ENCODE measurements around the gene TOR1AIP1. TPM values are rescaled to one million over a fixed set of nuclear protein-coding genes. Genes with fewer than 3 reads are reported as not detected.
A peak's percentile ranks its signal among the peaks of the same experiment; 100 is the strongest.

Gene TOR1AIP1
- total and polyA plus RNA-seq, 2 experiments from 2014 or later, result 59.1 to 64.6 TPM

DNA sequence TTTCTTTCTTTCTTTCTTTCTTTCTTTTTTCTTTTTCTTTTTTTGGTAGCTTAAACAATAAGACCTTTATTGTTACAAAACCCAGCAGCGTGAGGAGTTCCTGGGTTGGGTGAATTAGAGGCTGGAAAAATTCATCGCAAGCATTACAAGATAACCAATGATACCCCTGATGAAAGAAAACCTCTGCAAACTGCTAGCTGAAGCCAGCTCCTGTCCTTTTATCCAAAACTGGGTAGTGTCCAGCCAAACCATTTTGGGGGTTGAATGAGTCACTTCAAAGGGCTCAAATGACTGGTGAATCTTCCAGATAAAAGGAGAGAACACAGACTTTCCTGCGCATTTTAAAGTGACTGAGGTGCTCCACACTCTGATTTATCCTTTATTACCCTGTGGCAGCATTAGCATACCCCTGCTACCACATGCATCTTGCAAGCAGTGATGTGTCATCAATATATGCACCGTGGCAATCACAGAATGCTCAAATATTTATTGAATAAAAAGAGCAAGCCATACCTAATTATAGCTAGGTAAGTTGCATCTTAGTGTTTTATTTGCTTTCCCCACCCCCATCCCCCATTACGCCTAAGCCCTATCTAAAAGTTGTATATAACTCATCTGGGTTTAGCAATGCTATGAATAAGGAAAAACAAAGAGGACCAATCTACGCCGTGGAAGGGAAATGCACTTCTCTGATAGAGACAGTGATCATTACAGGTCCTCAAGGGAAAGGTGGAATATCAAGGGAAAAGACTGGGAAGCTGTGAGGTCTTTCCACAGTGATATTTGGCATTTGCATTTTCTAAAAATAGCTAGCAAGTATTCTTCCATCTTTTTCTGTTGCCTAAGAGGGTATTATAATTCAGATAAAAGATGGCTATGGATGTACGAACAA, 40.1 kb downstream of the TOR1AIP1 start:
- Histone ChIP-seq H3K4me1 (ENCODE audit: insufficient read depth) (peaks cover 16% of the 10 kb centered on the region), H3K9me3 (ENCODE audit: low read depth) (no peaks in the 10 kb centered on the region), H2AFZ (no peak overlapping the region), H3K27me3 (replicated peaks; ENCODE audit: insufficient read depth) (no peaks in the 10 kb centered on the region), H3K79me2 (ENCODE audit: insufficient read depth) (no peaks in the 10 kb centered on the region), H3K36me3 (ENCODE audit: low read depth) (peaks cover 29% of the 10 kb centered on the region), H4K20me1 (ENCODE audit: insufficient read depth) (no peaks in the 10 kb centered on the region), H3K27ac (no peak overlapping the region), H3F3A (ENCODE audit: insufficient read depth) (peaks cover 29% of the 10 kb centered on the region), H3K9me2 (ENCODE audit: insufficient read depth) (no peaks in the 10 kb centered on the region), H3K9ac (no peak overlapping the region), H3K4me2 (ENCODE audit: unreplicated experiment) (no peak overlapping the region), H3K4me3 (no peak overlapping the region)
- 90 to 93% methylated on average over 8 of the region's 8 CpGs for WGBS, 2 experiments (ENCODE audit: low coverage in 1 of 2, low lambda C conversion rate in 2 of 2, missing lambda C conversion rate in 2 of 2)
- TF ChIP-seq EZH2phosphoT487 (IDR thresholded peaks at IDR 0.05; ENCODE audit: insufficient read depth, low read depth) (no peak), EZH2 (IDR thresholded peaks at IDR 0.05; ENCODE audit: insufficient read depth, poor library complexity, severe bottlenecking) (no peak)
- in situ Hi-C loops (cut with MboI), result loop anchor here (25.0 kb wide), 1 partner anchor 90 kb away; no protein-coding TSS in a partner anchor
- peak; percentile 19 for DNase-seq

- no peak overlapping the region for H3K27ac ChIP-seq
- H3K4me1 ChIP-seq (ENCODE audit: insufficient read depth), result peaks cover 16% of the 10 kb centered on the region
- H3F3A ChIP-seq (ENCODE audit: insufficient read depth), result peaks cover 29% of the 10 kb centered on the region
- H3K4me3 ChIP-seq, result no peak overlapping the region
- H3K79me2 ChIP-seq (ENCODE audit: insufficient read depth), result no peaks in the 10 kb centered on the region
- no peaks in the 10 kb centered on the region for H3K9me3 ChIP-seq (ENCODE audit: low read depth)
- no peak for TF ChIP-seq EZH2phosphoT487 (IDR thresholded peaks at IDR 0.05; ENCODE audit: insufficient read depth, low read depth)
- no peak for TF ChIP-seq EZH2 (IDR thresholded peaks at IDR 0.05; ENCODE audit: insufficient read depth, poor library complexity, severe bottlenecking)
- H4K20me1 ChIP-seq (ENCODE audit: insufficient read depth), result no peaks in the 10 kb centered on the region
- H3K9ac ChIP-seq, result no peak overlapping the region
- H3K36me3 ChIP-seq (ENCODE audit: low read depth), result peaks cover 21% of the 10 kb centered on the region
- DNase-seq, result no peak
- no peaks in the 10 kb centered on the region for H3K27me3 ChIP-seq (replicated peaks; ENCODE audit: insufficient read depth)
- H3K4me2 ChIP-seq (ENCODE audit: unreplicated experiment), result no peak overlapping the region
- H3K9me2 ChIP-seq (ENCODE audit: insufficient read depth), result no peaks in the 10 kb centered on the region
- in situ Hi-C loops (cut with MboI), result loop anchor here (25.0 kb wide), 1 partner anchor 89 kb away; no protein-coding TSS in a partner anchor
- H2AFZ ChIP-seq, result no peak overlapping the region
These were observed 40.9 kb downstream of the TOR1AIP1 start for GRCh38 chr1:179923029-179923428.

- in situ Hi-C loops (cut with MboI), result loop anchor here (25.0 kb wide), 1 partner anchor 88 kb away; no protein-coding TSS in a partner anchor
- Histone ChIP-seq H3K4me2 (ENCODE audit: unreplicated experiment) (no peak overlapping the region), H3K9me2 (ENCODE audit: insufficient read depth) (no peaks in the 10 kb centered on the region), H3K27me3 (replicated peaks; ENCODE audit: insufficient read depth) (no peaks in the 10 kb centered on the region), H3K9me3 (ENCODE audit: low read depth) (no peaks in the 10 kb centered on the region), H3K36me3 (ENCODE audit: low read depth) (peaks cover 9% of the 10 kb centered on the region; the same call in 1 of the 2 replicates), H2AFZ (no peak overlapping the region), H3K9ac (no peak overlapping the region), H4K20me1 (ENCODE audit: insufficient read depth) (no peaks in the 10 kb centered on the region), H3K79me2 (ENCODE audit: insufficient read depth) (no peaks in the 10 kb centered on the region), H3K27ac (no peak overlapping the region), H3K4me1 (ENCODE audit: insufficient read depth) (peaks cover 16% of the 10 kb centered on the region), H3F3A (ENCODE audit: insufficient read depth) (peaks cover 29% of the 10 kb centered on the region), H3K4me3 (no peak overlapping the region)
- WGBS, 2 experiments (ENCODE audit: low coverage in 1 of 2, low lambda C conversion rate in 2 of 2, missing lambda C conversion rate in 2 of 2), result 89 to 100% methylated on average over 1 of the region's 1 CpG
- DNase-seq, result no peak
- TF ChIP-seq EZH2phosphoT487 (IDR thresholded peaks at IDR 0.05; ENCODE audit: insufficient read depth, low read depth), result no peak
- TF ChIP-seq EZH2 (IDR thresholded peaks at IDR 0.05; ENCODE audit: insufficient read depth, poor library complexity, severe bottlenecking), result no peak
These were observed 42.2 kb downstream of the TOR1AIP1 start for GRCh38 chr1:179924268-179924667.

GRCh38 chr1:179925302-179925701, 43.2 kb downstream of the TOR1AIP1 start:
- H3K27ac ChIP-seq, result no peak overlapping the region
- WGBS, 2 experiments (ENCODE audit: low coverage in 1 of 2, low lambda C conversion rate in 2 of 2, missing lambda C conversion rate in 2 of 2), result 88 to 91% methylated on average over 5 of the region's 5 CpGs
- no peak overlapping the region for H3K9ac ChIP-seq
- H4K20me1 ChIP-seq (ENCODE audit: insufficient read depth), result no peaks in the 10 kb centered on the region
- H3K9me3 ChIP-seq (ENCODE audit: low read depth), result no peaks in the 10 kb centered on the region
- in situ Hi-C loops (cut with MboI), result no loop called here
- H3K4me3 ChIP-seq, result no peak overlapping the region
- H3K4me2 ChIP-seq (ENCODE audit: unreplicated experiment), result no peak overlapping the region
- no peak overlapping the region for H2AFZ ChIP-seq
- H3F3A ChIP-seq (ENCODE audit: insufficient read depth), result peaks cover 29% of the 10 kb centered on the region
- no peak for TF ChIP-seq EZH2 (IDR thresholded peaks at IDR 0.05; ENCODE audit: insufficient read depth, poor library complexity, severe bottlenecking)
- TF ChIP-seq EZH2phosphoT487 (IDR thresholded peaks at IDR 0.05; ENCODE audit: insufficient read depth, low read depth), result no peak
- no peaks in the 10 kb centered on the region for H3K9me2 ChIP-seq (ENCODE audit: insufficient read depth)
- DNase-seq, result no peak
- H3K36me3 ChIP-seq (ENCODE audit: low read depth), result 0 out of 2 replicates have a peak, but pooled peaks cover 1% of the 10 kb centered on the region
- no peaks in the 10 kb centered on the region for H3K79me2 ChIP-seq (ENCODE audit: insufficient read depth)
- no peaks in the 10 kb centered on the region for H3K27me3 ChIP-seq (replicated peaks; ENCODE audit: insufficient read depth)
- H3K4me1 ChIP-seq (ENCODE audit: insufficient read depth), result peaks cover 16% of the 10 kb centered on the region
